NCI-H2029 treated with DMSO at 0.1 percent for 48 hours (cell line): ENCODE measurements around the gene PSMA5.

Experiments
- DNase-seq: peaks from one replicate; lab custom pipeline; 2025; lab: John Stamatoyannopoulos, UW

The PSMA5 gene

DNA sequence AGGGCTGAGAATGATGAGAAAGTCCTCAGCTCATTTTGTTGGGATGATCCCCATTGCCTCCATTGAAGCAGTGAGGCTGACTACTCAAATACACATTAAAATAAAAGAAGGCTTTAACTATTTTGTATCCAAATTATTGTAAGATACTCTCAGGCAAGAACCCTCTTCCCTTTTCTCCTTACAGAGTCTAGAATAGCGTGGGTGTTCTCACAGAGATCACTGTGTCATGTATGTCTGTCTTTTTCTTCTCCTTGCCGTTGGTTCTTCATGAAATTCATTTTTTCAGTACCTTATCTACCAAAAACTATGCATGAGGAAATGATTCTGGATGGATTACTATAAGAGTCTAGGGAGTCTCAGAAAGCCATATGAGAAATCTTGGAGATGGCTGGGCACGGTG lies 58.6 kb downstream of the PSMA5 start:
- DNase-seq, result no peak

DNA sequence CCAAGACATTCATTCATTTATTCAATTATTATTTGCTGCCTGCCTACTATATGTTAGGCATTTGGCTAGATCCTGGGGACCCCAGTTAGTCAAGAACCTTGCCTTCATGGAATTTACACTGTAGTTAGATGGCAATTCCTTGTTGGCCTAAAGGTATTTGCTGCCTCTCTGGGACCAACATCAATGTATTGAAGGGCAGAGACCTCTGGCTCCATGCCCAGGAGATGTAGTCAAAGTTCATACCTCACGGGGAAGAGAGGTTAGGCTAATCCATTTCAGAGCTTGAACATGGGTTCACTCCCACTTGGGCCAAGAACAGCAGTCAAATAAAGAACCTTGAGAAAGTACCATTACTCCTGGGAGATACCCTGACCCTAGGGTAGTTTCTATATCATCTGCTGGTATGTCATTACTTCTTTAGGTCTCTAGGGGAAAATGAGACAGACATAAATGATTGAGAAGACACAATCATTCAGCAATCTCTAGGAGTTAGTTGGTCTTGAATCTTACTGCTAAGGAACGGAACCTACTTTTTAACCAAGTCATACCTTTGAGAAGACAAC lies 60.5 kb downstream of the PSMA5 start:
- no peak for DNase-seq

DNA sequence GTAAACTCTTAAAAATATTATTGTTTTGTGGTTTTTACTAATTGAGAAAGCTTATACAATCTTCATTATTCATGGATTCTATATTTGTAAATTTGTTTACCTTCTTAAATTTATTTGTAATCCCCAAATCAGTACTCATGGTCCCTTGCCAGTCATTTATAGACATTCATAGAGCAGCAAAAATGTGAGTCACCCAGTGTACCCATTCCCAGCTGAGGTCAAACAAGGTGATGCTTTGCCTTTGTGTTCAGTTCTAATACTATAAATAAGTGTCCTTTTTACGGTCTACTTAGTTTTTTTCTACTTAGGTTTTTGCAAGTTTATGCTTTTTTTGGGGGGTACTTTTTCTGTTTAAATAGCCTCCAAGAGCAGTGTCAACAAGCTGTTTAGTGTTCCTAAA lies 64.6 kb downstream of the PSMA5 start:
- DNase-seq, result no peak

DNA sequence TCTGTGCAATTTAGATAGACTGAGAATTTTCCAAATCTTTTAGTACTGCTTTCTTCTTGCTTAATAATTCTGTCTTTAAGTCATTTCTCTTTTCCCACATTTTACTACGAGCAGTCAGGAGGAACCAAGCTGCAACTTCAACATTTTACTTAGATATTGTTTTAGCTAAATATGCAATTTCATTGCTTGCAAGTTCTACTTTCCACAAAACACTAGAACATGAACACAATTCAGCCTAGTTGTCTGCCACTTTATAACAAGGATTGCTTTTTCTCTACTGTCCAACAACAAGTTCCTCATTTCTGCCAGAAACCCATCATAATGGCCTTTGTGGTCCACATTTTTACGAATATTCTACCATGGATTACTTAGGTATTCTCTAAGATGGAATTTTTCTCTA lies 65.2 kb downstream of the PSMA5 start:
- DNase-seq, result no peak

GRCh38 chr1:109357616-109358015 lies 68.6 kb downstream of the PSMA5 start:
- peak; percentile 48 for DNase-seq

DNA sequence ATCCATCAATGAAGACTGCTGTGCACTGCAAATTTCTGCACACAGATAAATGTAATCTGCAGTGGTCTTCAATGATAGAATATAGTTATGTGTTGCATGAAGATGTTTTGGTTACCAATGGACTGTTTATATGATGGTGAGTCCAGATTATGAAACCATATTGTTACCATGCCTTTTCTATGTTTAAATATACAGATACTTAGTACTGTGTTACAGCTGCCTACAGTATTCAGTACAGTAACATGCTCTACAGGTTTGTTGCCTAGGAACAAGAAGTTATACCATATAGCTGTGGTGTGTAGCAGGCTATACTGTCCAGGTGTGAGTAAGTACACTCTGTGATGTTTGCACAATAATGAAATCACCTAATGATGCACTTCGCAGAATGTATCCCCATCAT lies 69.3 kb downstream of the PSMA5 start:
- DNase-seq, result no peak

DNA sequence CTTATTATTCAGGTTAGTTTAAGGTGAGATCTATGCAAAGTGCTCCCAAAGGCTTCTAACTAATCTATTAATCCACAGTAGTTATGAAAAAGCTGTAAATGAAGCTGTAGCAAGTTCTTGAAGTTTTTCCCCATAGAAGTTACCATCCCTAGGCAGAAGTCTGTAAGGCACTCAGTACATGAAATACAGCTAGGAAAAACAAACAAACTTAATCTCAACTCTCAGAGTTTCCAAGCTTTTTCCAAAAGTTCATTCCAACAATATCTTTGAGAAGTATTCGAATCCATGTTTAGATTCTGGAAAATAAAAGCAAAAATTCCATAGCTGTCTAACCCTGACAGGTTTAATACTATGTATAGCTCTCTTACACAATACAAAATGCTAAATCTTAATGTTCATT lies 69.7 kb downstream of the PSMA5 start:
- no peak for DNase-seq

GRCh38 chr1:109354929-109355328 lies 71.3 kb downstream of the PSMA5 start:
- no peak for DNase-seq

DNA sequence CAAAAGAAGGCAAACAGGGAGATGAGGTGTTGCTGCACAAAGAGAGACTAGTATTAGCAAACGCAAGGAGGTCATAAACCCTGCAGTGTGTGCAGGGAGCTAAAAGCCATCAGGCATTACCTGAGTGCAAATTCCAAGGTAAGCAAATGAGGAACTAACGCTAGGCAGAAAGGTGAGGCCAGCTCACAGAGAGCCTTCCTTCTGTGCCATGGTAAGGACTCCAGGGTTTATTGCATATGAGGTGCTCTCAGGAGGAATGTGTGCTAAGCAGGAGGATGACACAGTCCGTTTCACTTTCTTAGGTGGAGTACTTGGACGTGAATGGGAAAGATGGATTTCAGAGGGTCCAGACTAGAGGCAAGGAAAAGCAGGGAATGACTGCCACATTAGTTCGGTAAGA lies 74.8 kb downstream of the PSMA5 start:
- no peak for DNase-seq

DNA sequence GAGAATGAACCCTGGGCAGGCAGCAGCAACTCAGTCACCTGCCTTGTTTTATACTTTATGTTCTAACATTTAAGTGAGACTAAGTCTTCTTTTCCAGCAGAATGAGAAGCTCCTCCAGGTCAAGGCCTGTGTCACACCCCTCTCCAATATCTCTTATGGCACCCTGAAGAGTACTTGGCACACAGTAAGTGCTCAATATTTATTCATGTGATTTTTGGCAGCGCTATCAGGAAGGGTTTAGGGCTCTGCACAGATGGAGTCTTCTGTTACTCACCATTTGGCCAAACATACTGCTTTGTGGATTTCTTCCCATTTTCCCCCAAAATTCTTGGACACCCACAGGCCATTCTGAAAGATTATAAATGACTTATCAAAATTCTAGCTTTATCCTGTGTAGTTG lies 75.6 kb downstream of the PSMA5 start:
- peak; percentile 79 for DNase-seq

DNA sequence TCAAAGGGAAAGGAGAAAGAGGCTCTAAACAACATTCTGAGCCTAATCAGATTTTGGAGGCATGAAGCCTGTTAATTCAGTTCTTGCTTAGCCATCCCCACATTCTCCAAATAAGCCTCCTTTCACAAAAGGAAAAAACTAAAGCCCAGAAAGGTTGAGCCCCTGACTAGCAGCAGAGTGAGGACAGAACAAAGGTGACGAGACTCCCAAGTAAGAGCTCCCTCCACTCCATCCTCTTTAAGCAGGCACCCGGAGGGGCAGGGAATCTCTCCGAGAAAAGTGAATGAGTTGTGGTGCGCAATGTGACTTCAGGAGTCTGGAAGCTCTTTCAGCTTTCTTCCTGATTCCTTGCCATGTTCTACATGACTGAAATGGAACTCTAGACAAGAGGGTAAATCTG lies 76.1 kb downstream of the PSMA5 start:
- DNase-seq, result no peak
